ENCODE data around the gene SERGEF.

DNA sequence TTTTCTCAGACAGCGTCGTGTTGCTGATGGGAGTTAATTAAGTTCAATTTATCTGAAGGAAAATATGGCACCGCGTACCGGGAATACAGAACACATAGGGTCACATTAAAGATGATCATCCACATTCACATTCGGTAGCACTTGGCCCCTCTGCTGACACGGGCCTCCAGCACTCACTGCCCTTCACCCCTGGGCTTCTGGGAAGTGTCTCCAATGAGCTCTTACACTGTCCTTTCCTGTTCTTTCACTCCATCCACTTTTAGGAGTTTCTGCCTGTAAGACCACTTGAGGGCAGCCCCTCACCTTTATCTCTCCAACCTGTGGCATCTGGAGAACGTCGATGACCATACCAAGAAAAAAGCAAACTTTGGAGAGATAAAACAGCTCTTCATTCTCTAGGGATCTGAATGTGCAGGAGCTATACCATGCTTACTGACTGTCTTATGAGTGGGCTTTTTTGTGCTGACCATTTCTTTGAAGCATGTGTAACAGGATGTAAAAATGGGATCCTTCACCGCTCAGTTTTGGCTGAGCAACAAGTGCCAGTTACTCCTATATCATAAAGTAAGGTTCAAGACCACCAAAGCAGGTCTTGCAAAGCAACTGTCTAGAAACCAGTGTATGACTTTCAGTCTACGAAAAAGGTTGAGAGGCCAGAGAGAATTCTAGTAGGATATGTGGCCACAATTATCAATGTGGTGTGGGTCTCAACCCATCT lies 1.1 kb upstream of the SERGEF start:
- TF ChIP-seq GATA2 (IDR thresholded peaks at IDR 0.05; ENCODE audit: low read depth, low read length), result no peak
- no peak for TF ChIP-seq GATA3 (IDR thresholded peaks at IDR 0.05; ENCODE audit: low read depth, low read length)

All from SH-SY5Y (cell line).